PC-9 (cell line): Measurements from ENCODE around the gene KNG1. TPM values are rescaled to one million over a fixed set of nuclear protein-coding genes. Genes with fewer than 3 reads are reported as not detected.

Experiments
- BruUV-seq: library from RNA; stranded (reverse); fragments of 400-500 nt; replicated peaks from 2 replicates; lab custom pipeline; 2021; lab: Mats Ljungman, UMichigan
- CTCF ChIA-PET: fragments of 300-600 bp; sonication (Branson Sonifier 250); formaldehyde crosslinking; loops from one replicate; lab custom pipeline; 2022; ENCODE audit warnings: antibody characterized with exemption; lab: Charles Lee
- POLR2A ChIA-PET: fragments of 300-600 bp; sonication (Branson Sonifier 250); formaldehyde crosslinking; loops from one replicate; lab custom pipeline; 2022; ENCODE audit warnings: antibody characterized with exemption; ENCODE audit not compliant: unreplicated experiment; lab: Charles Lee
- DNase-seq, 2 experiments: peaks; one replicate each; pipeline versions ENCODE4 v3.0.0 to v3.0.0-alpha.2; 2015 to 2022; ENCODE audit warnings: mixed read lengths in 1 of 2
- H2AFZ ChIP-seq: fragments of 200-600 bp; sonication (generic); 2 replicates; pipeline ENCODE4 v1.8.1; 2017; ENCODE audit warnings: antibody characterized with exemption
- H3F3A ChIP-seq: fragments of 200-600 bp; sonication (generic); 2 replicates; pipeline ENCODE4 v1.8.1; 2017; ENCODE audit warnings: antibody characterized with exemption, mild to moderate bottlenecking, low read depth; ENCODE audit not compliant: insufficient read depth
- H3K27ac ChIP-seq: fragments of 200-600 bp; sonication (generic); 2 replicates; pipeline ENCODE4 v1.6.1; 2016; ENCODE audit warnings: mixed run types
- H3K27me3 ChIP-seq: fragments of 200-600 bp; sonication (generic); 2 replicates; pipeline ENCODE4 v1.6.1; 2016; ENCODE audit warnings: low read depth, mixed run types; ENCODE audit not compliant: insufficient read depth
- H3K36me3 ChIP-seq: fragments of 200-600 bp; sonication (generic); 2 replicates; pipeline ENCODE4 v1.6.1; 2016; ENCODE audit warnings: low read depth, mixed run types
- H3K4me1 ChIP-seq: fragments of 200-600 bp; sonication (generic); replicated peaks from 2 replicates; pipeline ENCODE4 v1.6.1; 2016; ENCODE audit warnings: mixed run types; ENCODE audit not compliant: insufficient read depth
- H3K4me2 ChIP-seq: fragments of 200-600 bp; sonication (generic); 2 replicates; pipeline ENCODE4 v1.6.1; 2017; ENCODE audit warnings: mixed run types
- H3K4me3 ChIP-seq: fragments of 200-600 bp; sonication (generic); 2 replicates; pipeline ENCODE4 v1.6.1; 2016; ENCODE audit warnings: mixed run types
- H3K79me2 ChIP-seq: fragments of 200-600 bp; sonication (generic); 2 replicates; pipeline ENCODE4 v1.6.1; 2017; ENCODE audit warnings: low read depth, mixed run types
- H3K9me2 ChIP-seq: fragments of 200-600 bp; sonication (generic); 2 replicates; pipeline ENCODE4 v1.8.1; 2017; ENCODE audit warnings: mild to moderate bottlenecking; ENCODE audit not compliant: insufficient read depth
- H3K9me3 ChIP-seq: fragments of 200-600 bp; sonication (generic); 2 replicates; pipeline ENCODE4 v1.8.1; 2016; ENCODE audit warnings: low read depth; ENCODE audit not compliant: insufficient read depth
- H4K20me1 ChIP-seq: fragments of 200-600 bp; sonication (generic); 2 replicates; pipeline ENCODE4 v1.8.1; 2017; ENCODE audit not compliant: insufficient read depth
- CTCF ChIP-seq: fragments of 200-600 bp; sonication (generic); conservative IDR thresholded peaks from 2 replicates; pipeline ENCODE4 v1.6.1; 2017; ENCODE audit warnings: mixed run types, antibody characterized with exemption, mild to moderate bottlenecking, moderate library complexity
- EZH2 ChIP-seq: fragments of 200-600 bp; sonication (generic); IDR thresholded peaks from 2 replicates; pipeline ENCODE4 v1.8.0; 2017; ENCODE audit warnings: antibody characterized with exemption, low read depth
- intact Hi-C: fragments of 100-400 bp; cut with micrococcal nuclease; formaldehyde crosslinking; loops from one replicate; pipeline ENCODE4 v1.10.0; 2022; ENCODE audit not compliant: unreplicated experiment
- total RNA-seq: library from RNA; stranded (reverse); gene quantifications from 2 replicates; pipeline ENCODE4 v1.2.3, GENCODE V29; 2021

KNG1 gene
- total RNA-seq, 1 experiment from 2014 or later = not detected

GRCh38 chr3:186754006-186754405 is 36.8 kb downstream of the KNG1 start:
- Histone ChIP-seq H3K27ac (peak overlapping the region; percentile 91), H3K4me3 (peak overlapping the region; percentile 46; the same call in 1 of the 2 replicates), H3K36me3 (no peaks in the 10 kb centered on the region), H4K20me1 (no peaks in the 10 kb centered on the region), H3K9me2 (no peaks in the 10 kb centered on the region), H3K9me3 (no peaks in the 10 kb centered on the region), H3K27me3 (no peaks in the 10 kb centered on the region), H3F3A (peaks cover 14% of the 10 kb centered on the region), H3K4me1 (peaks cover 31% of the 10 kb centered on the region), H3K79me2 (no peaks in the 10 kb centered on the region), H3K4me2 (peak overlapping the region; percentile 82), H2AFZ (peak overlapping the region; percentile 83; the same call in 1 of the 2 replicates)
- TF ChIP-seq CTCF = no peak
- TF ChIP-seq EZH2 = no peak
- ChIA-PET POLR2A (interaction anchor here (0.6 to 0.7 kb wide), 2 partner anchors 29 to 956 kb away, joined by 4 to 19 read pairs; partner anchors contain the start of gene EIF4A2), CTCF (interaction anchor here (0.6 to 2.8 kb wide), 5 partner anchors 96 to 1115 kb away, joined by 3 to 14 read pairs (median 6); no protein-coding TSS in a partner anchor)
- no peak for DNase-seq
- no TSS peak for BruUV-seq
- intact Hi-C loops = loop anchor here (5.0 kb wide), 2 partner anchors 187 to 497 kb away; partner anchors contain the start of gene TBCCD1

- Histone ChIP-seq H3K27me3 (no peaks in the 10 kb centered on the region), H3F3A (peaks cover 19% of the 10 kb centered on the region), H3K9me3 (no peaks in the 10 kb centered on the region), H2AFZ (no peak overlapping the region), H3K9me2 (no peaks in the 10 kb centered on the region), H3K36me3 (no peaks in the 10 kb centered on the region), H3K27ac (no peak overlapping the region), H3K4me3 (no peak overlapping the region), H3K4me1 (peaks cover 39% of the 10 kb centered on the region), H4K20me1 (no peaks in the 10 kb centered on the region), H3K79me2 (no peaks in the 10 kb centered on the region), H3K4me2 (no peak overlapping the region)
- POLR2A ChIA-PET = interaction anchor here (0.6 kb wide), 1 partner anchor 33 kb away, joined by 7 read pairs; no protein-coding TSS in a partner anchor
- TF ChIP-seq CTCF (no peak), EZH2 (no peak)
- no TSS peak for BruUV-seq
- CTCF ChIA-PET = interaction anchor here (0.6 kb wide), 1 partner anchor 33 kb away, joined by 20 read pairs; no protein-coding TSS in a partner anchor
- intact Hi-C loops = loop anchor here (5.0 kb wide), 2 partner anchors 188 to 498 kb away; partner anchors contain the start of gene TBCCD1
- DNase-seq = no peak
These were observed 37.7 kb downstream of the KNG1 start for GRCh38 chr3:186754871-186755270.

GRCh38 chr3:186757214-186757613 is 40.1 kb downstream of the KNG1 start:
- Histone ChIP-seq H3K9me3 (no peaks in the 10 kb centered on the region), H3K4me2 (no peak overlapping the region), H3F3A (peaks cover 31% of the 10 kb centered on the region), H3K27ac (no peak overlapping the region), H3K9me2 (no peaks in the 10 kb centered on the region), H3K79me2 (no peaks in the 10 kb centered on the region), H3K27me3 (no peaks in the 10 kb centered on the region), H3K4me3 (no peak overlapping the region), H4K20me1 (no peaks in the 10 kb centered on the region), H3K4me1 (peaks cover 44% of the 10 kb centered on the region), H2AFZ (no peak overlapping the region), H3K36me3 (no peaks in the 10 kb centered on the region)
- ChIA-PET POLR2A (no interaction called here), CTCF (interaction anchor here (0.7 to 0.8 kb wide), 2 partner anchors 140 to 233 kb away, joined by 3 to 5 read pairs; no protein-coding TSS in a partner anchor)
- TF ChIP-seq EZH2 = no peak
- TF ChIP-seq CTCF = no peak
- no TSS peak for BruUV-seq
- intact Hi-C loops = no loop called here
- DNase-seq = no peak
